ENCODE results near the gene STK24. TPM values are rescaled to one million over a fixed set of nuclear protein-coding genes. Genes with fewer than 3 reads are reported as not detected.
A peak's percentile ranks its signal among the peaks of the same experiment; 100 is the strongest.

STK24 gene
- total and polyA plus RNA-seq, 4 donors, result 39.9 to 64.5 (median 58.1) TPM

GRCh38 chr13:98508685-98509084 lies 68.2 kb downstream of the STK24 start:
- H3K27ac ChIP-seq (ENCODE audit: low read depth in 1 of 2, low read length in 2 of 2), result no peak overlapping the region
- WGBS, 2 donors, result 94 to 95% methylated on average over 2 of the region's 2 CpGs

GRCh38 chr13:98508280-98508679 lies 68.6 kb downstream of the STK24 start:
- 91 to 100% methylated on average over 2 of the region's 2 CpGs for WGBS, 2 donors
- peaks cover 8 to 9% of the 10 kb centered on the region in 2 donors for H3K4me1 ChIP-seq (ENCODE audit: control insufficient read depth in 1 of 2, insufficient read depth in 2 of 2, low read length in 2 of 2)

More at GRCh38 chr13:98508685-98509084, 68.2 kb downstream of the STK24 start:
- Histone ChIP-seq H3K9me3 (ENCODE audit: control insufficient read depth, low read length) (no peaks in the 10 kb centered on the region), H3K36me3 (ENCODE audit: control insufficient read depth in 1 of 2, insufficient read depth in 2 of 2, low read length in 1 of 2) (no peaks in the 10 kb centered on the region), H3K4me1 (ENCODE audit: control insufficient read depth in 1 of 2, insufficient read depth in 2 of 2, low read length in 2 of 2) (peaks cover 5 to 6% of the 10 kb centered on the region in 2 donors), H3K27me3 (ENCODE audit: control insufficient read depth in 1 of 2, insufficient read depth in 2 of 2, low read length in 1 of 2) (no peaks in the 10 kb centered on the region), H3K4me3 (ENCODE audit: low read length in 2 of 2) (no peak overlapping the region)
- DNase-seq (no peak), ATAC-seq (ENCODE audit: low FRiP score) (no peak)
- intact Hi-C loops (cut with DNase I), result loop anchor here in 1 of 2 donors (5.0 kb wide), 1 partner anchor 69 kb away; the partner anchor contains the start of gene STK24

GRCh38 chr13:98507282-98507797 lies 69.6 kb downstream of the STK24 start:
- peaks cover 8 to 10% of the 10 kb centered on the region in 2 donors for H3K4me1 ChIP-seq (ENCODE audit: control insufficient read depth in 1 of 2, insufficient read depth in 2 of 2, low read length in 2 of 2)
- no peaks in the 10 kb centered on the region for H3K36me3 ChIP-seq (ENCODE audit: control insufficient read depth in 1 of 2, insufficient read depth in 2 of 2, low read length in 1 of 2)
- peak overlapping the region; percentile 34 to 46 for H3K27ac ChIP-seq (ENCODE audit: low read depth in 1 of 2, low read length in 2 of 2)
- 2 to 8% methylated on average over 5 of the region's 5 CpGs for WGBS, 2 donors
- ATAC-seq (ENCODE audit: low FRiP score) (peak; percentile 55), DNase-seq (peak; percentile 70 to 89)
- H3K4me3 ChIP-seq (ENCODE audit: low read length in 2 of 2), result no peak overlapping the region
- intact Hi-C loops (cut with DNase I), result loop anchor here in 1 of 2 donors (5.0 kb wide), 1 partner anchor 70 kb away; the partner anchor contains the start of gene STK24
- H3K9me3 ChIP-seq (ENCODE audit: control insufficient read depth, low read length), result no peaks in the 10 kb centered on the region
- H3K27me3 ChIP-seq (ENCODE audit: control insufficient read depth in 1 of 2, insufficient read depth in 2 of 2, low read length in 1 of 2), result no peaks in the 10 kb centered on the region

More at GRCh38 chr13:98508280-98508679, 68.6 kb downstream of the STK24 start:
- intact Hi-C loops (cut with DNase I), result loop anchor here in 1 of 2 donors (5.0 kb wide), 1 partner anchor 69 kb away; the partner anchor contains the start of gene STK24
- DNase-seq, result no peak
- Histone ChIP-seq H3K27ac (ENCODE audit: low read depth in 1 of 2, low read length in 2 of 2) (no peak overlapping the region), H3K9me3 (ENCODE audit: control insufficient read depth, low read length) (no peaks in the 10 kb centered on the region), H3K27me3 (ENCODE audit: control insufficient read depth in 1 of 2, insufficient read depth in 2 of 2, low read length in 1 of 2) (no peaks in the 10 kb centered on the region), H3K36me3 (ENCODE audit: control insufficient read depth in 1 of 2, insufficient read depth in 2 of 2, low read length in 1 of 2) (no peaks in the 10 kb centered on the region), H3K4me3 (ENCODE audit: low read length in 2 of 2) (no peak overlapping the region)
- ATAC-seq (ENCODE audit: low FRiP score), result no peak

- intact Hi-C loops (cut with DNase I), result loop anchor here in 1 of 2 donors (5.0 kb wide), 1 partner anchor 71 kb away; the partner anchor contains the start of gene STK24
- 91 to 92% methylated on average over 16 of the region's 16 CpGs for WGBS, 2 donors
- H3K36me3 ChIP-seq (ENCODE audit: control insufficient read depth in 1 of 2, insufficient read depth in 2 of 2, low read length in 1 of 2), result no peaks in the 10 kb centered on the region
- H3K27me3 ChIP-seq (ENCODE audit: control insufficient read depth in 1 of 2, insufficient read depth in 2 of 2, low read length in 1 of 2), result no peaks in the 10 kb centered on the region
- H3K9me3 ChIP-seq (ENCODE audit: control insufficient read depth, low read length), result no peaks in the 10 kb centered on the region
- DNase-seq (no peak), ATAC-seq (ENCODE audit: low FRiP score) (peak; percentile 2)
- no peak overlapping the region for H3K4me3 ChIP-seq (ENCODE audit: low read length in 2 of 2)
- no peak overlapping the region for H3K27ac ChIP-seq (ENCODE audit: low read depth in 1 of 2, low read length in 2 of 2)
- peaks cover 8 to 10% of the 10 kb centered on the region in 2 donors for H3K4me1 ChIP-seq (ENCODE audit: control insufficient read depth in 1 of 2, insufficient read depth in 2 of 2, low read length in 2 of 2)
Observed at GRCh38 chr13:98506728-98507230, 70.1 kb downstream of the STK24 start.

GRCh38 chr13:98506322-98506721 lies 70.6 kb downstream of the STK24 start:
- no peak overlapping the region for H3K4me3 ChIP-seq (ENCODE audit: low read length in 2 of 2)
- H3K9me3 ChIP-seq (ENCODE audit: control insufficient read depth, low read length), result no peaks in the 10 kb centered on the region
- WGBS, 2 donors, result 93 to 96% methylated on average over 12 of the region's 12 CpGs
- H3K36me3 ChIP-seq (ENCODE audit: control insufficient read depth in 1 of 2, insufficient read depth in 2 of 2, low read length in 1 of 2), result no peaks in the 10 kb centered on the region
- H3K27ac ChIP-seq (ENCODE audit: low read depth in 1 of 2, low read length in 2 of 2), result no peak overlapping the region
- peaks cover 8 to 10% of the 10 kb centered on the region in 2 donors for H3K4me1 ChIP-seq (ENCODE audit: control insufficient read depth in 1 of 2, insufficient read depth in 2 of 2, low read length in 2 of 2)
- no peak for ATAC-seq (ENCODE audit: low FRiP score)
- intact Hi-C loops (cut with DNase I), result loop anchor here in 1 of 2 donors (5.0 kb wide), 1 partner anchor 71 kb away; the partner anchor contains the start of gene STK24
- DNase-seq, result no peak
- no peaks in the 10 kb centered on the region for H3K27me3 ChIP-seq (ENCODE audit: control insufficient read depth in 1 of 2, insufficient read depth in 2 of 2, low read length in 1 of 2)

GRCh38 chr13:98505217-98505616 lies 71.7 kb downstream of the STK24 start:
- Histone ChIP-seq H3K4me1 (ENCODE audit: control insufficient read depth in 1 of 2, insufficient read depth in 2 of 2, low read length in 2 of 2) (peaks cover 8 to 10% of the 10 kb centered on the region in 2 donors), H3K4me3 (ENCODE audit: low read length in 2 of 2) (no peak overlapping the region), H3K27ac (ENCODE audit: low read depth in 1 of 2, low read length in 2 of 2) (no peak overlapping the region), H3K36me3 (ENCODE audit: control insufficient read depth in 1 of 2, insufficient read depth in 2 of 2, low read length in 1 of 2) (no peaks in the 10 kb centered on the region), H3K27me3 (ENCODE audit: control insufficient read depth in 1 of 2, insufficient read depth in 2 of 2, low read length in 1 of 2) (no peaks in the 10 kb centered on the region), H3K9me3 (ENCODE audit: control insufficient read depth, low read length) (no peaks in the 10 kb centered on the region)
- intact Hi-C loops (cut with DNase I), result loop anchor here in 1 of 2 donors (5.0 kb wide), 1 partner anchor 72 kb away; the partner anchor contains the start of gene STK24
- ATAC-seq (ENCODE audit: low FRiP score) (no peak), DNase-seq (no peak)
- WGBS, 2 donors, result 98% methylated on average over 2 of the region's 2 CpGs

DNA sequence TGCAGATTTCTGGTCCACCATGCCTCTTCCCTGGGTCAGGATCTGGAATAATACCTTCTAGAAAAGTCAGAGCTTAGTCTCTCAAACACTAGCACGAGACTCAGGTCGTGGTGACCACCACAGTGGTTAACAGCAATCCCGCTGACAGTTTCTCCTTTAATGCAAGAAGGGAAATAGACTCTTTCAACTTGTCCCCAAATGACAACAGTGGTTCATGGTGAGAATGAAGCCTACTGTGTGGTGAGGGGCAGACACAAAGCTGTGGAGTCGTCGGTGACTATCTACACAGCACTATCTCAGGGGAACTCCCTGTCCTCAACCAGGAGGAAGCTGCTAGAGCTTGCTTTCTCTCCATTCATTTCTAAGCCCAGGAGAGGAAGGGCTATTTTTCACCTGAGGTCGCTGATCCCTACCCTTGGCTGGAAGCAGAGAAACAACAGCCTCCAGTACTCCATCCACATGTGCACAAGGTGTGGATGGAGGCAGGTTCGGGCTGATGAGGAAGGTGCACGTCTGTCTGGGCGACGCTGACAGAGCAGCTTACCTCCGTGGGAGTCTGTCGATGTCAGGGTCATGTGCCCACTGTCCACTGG lies 72.4 kb downstream of the STK24 start:
- ATAC-seq (ENCODE audit: low FRiP score) (no peak), DNase-seq (no peak)
- Histone ChIP-seq H3K36me3 (ENCODE audit: control insufficient read depth in 1 of 2, insufficient read depth in 2 of 2, low read length in 1 of 2) (no peaks in the 10 kb centered on the region), H3K9me3 (ENCODE audit: control insufficient read depth, low read length) (no peaks in the 10 kb centered on the region), H3K4me3 (ENCODE audit: low read length in 2 of 2) (no peak overlapping the region), H3K27ac (ENCODE audit: low read depth in 1 of 2, low read length in 2 of 2) (no peak overlapping the region), H3K4me1 (ENCODE audit: control insufficient read depth in 1 of 2, insufficient read depth in 2 of 2, low read length in 2 of 2) (peaks cover 8 to 10% of the 10 kb centered on the region in 2 donors), H3K27me3 (ENCODE audit: control insufficient read depth in 1 of 2, insufficient read depth in 2 of 2, low read length in 1 of 2) (no peaks in the 10 kb centered on the region)
- intact Hi-C loops (cut with DNase I), result loop anchor here in 1 of 2 donors (5.0 kb wide), 1 partner anchor 63 kb away; no protein-coding TSS in a partner anchor
- WGBS, 2 donors, result 89 to 92% methylated on average over 12 of the region's 12 CpGs

DNA sequence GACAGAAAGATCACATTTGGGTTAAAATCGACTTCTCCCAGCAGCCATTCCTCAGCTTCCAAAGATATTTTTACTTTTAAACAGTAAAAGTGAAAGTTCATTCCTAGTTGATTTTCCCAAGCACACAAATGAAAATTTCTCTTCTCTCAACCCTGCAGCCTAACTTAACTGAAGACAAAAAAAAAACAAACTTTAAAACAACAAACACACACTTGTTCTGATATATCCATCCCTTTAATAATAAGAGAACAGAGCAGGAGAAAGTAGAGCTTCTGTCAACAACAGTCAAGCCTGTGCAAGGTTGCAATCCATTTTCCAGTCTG lies 72.9 kb downstream of the STK24 start:
- DNase-seq, result no peak
- intact Hi-C loops (cut with DNase I), result loop anchor here in 1 of 2 donors (5.0 kb wide), 1 partner anchor 63 kb away; no protein-coding TSS in a partner anchor

More for the DNA sequence above, 72.9 kb downstream of the STK24 start:
- Histone ChIP-seq H3K27me3 (ENCODE audit: control insufficient read depth in 1 of 2, insufficient read depth in 2 of 2, low read length in 1 of 2) (no peaks in the 10 kb centered on the region), H3K4me1 (ENCODE audit: control insufficient read depth in 1 of 2, insufficient read depth in 2 of 2, low read length in 2 of 2) (peaks cover 8 to 10% of the 10 kb centered on the region in 2 donors), H3K27ac (ENCODE audit: low read depth in 1 of 2, low read length in 2 of 2) (peak overlapping the region in 1 of 2 donors; percentile 65), H3K9me3 (ENCODE audit: control insufficient read depth, low read length) (no peaks in the 10 kb centered on the region), H3K4me3 (ENCODE audit: low read length in 2 of 2) (no peak overlapping the region), H3K36me3 (ENCODE audit: control insufficient read depth in 1 of 2, insufficient read depth in 2 of 2, low read length in 1 of 2) (no peaks in the 10 kb centered on the region)
- no peak for ATAC-seq (ENCODE audit: low FRiP score)
- 13 to 15% methylated on average over 1 of the region's 1 CpG for WGBS, 2 donors

All from aorta (tissue), 5 donors.